BE2C (cell line): Measurements from ENCODE around the gene FPGS.

Experiments used
- DNase-seq: peaks from one replicate; pipeline ENCODE4 v3.0.0-alpha.2; 2020
- H3K27me3 ChIP-seq: fragments of 250-450 bp; sonication (Bioruptor Pico); 2 replicates; pipeline ENCODE4 v1.5.1; 2020; ENCODE audit warnings: mild to moderate bottlenecking
- H3K36me3 ChIP-seq: fragments of 250-450 bp; sonication (Bioruptor Pico); 2 replicates; pipeline ENCODE4 v1.5.1; 2020; ENCODE audit warnings: mild to moderate bottlenecking
- H3K4me1 ChIP-seq: fragments of 250-450 bp; sonication (Bioruptor Pico); 2 replicates; pipeline ENCODE4 v1.5.1; 2020
- H3K4me3 ChIP-seq: 2 replicates; pipeline ENCODE4 v1.5.1; 2011; ENCODE audit warnings: low read depth, low read length
- H3K9me3 ChIP-seq: fragments of 250-450 bp; sonication (Bioruptor Pico); 2 replicates; pipeline ENCODE4 v1.5.1; 2020
- TF ChIP-seq, protein P1 (sequence below): IDR thresholded peaks from 2 replicates; pipeline ENCODE4 v1.5.1; 2012; ENCODE audit warnings: mild to moderate bottlenecking, low read depth, low read length

Gene FPGS

DNA sequence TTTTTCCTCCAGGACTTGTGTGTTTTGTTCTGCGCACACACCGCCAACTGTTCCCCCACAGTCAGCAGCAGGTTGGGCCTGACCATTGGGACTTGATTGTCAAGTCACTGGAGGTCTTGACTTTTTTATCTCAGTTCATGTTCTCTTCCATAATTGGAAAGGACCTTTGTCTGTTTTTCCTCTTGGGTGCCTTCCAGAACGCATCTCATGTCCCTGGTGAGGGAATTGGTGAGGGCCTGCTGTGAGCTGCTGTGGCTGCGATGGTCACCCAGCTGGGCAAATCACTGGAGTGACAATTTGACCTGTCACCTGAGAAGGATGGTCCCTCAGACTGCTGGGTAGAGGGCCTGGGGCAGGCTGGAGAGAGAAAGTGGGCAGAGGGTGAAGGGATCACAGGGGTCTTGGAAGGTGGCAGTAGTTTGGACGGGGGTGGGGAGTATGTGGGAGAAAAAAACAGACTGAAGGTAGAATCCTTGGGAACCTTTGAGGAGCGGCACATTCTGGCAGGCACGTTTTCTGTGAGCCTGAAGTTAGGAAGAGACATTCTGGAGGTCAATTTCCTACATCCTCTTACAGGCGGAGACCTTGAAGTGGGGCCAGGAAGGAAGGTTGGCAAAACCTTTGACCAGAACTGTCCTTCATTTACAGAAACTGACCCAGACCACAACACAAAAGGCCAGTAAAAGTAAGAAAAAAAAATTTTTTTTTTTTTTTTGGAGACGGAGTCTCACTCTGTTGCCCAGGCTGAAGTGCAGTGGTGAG, 12.4 kb upstream of the FPGS start:
- H3K4me3 ChIP-seq, result no peak overlapping the region
- H3K36me3 ChIP-seq, result peaks cover 50% of the 10 kb centered on the region

DNA sequence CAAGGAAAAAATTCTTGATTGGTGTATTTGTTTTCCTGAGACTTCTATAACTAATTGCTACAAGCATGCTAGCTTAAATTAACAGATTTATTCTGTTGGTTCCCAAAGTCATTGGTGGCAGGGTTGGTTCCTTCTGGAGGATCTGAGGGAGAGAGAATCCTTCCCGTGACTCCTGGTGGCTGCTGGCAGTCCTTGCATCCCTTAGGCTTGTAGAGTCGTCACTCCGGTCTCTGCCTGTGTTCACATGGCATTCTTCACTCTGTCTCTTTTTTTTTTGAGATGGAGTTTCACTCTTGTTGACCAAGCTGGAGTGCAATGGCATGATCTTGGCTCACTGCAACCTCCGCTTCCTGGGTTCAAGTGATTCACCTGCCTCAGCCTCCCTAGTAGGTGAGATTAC, 11.6 kb upstream of the FPGS start:
- TF ChIP-seq, protein P1, sequence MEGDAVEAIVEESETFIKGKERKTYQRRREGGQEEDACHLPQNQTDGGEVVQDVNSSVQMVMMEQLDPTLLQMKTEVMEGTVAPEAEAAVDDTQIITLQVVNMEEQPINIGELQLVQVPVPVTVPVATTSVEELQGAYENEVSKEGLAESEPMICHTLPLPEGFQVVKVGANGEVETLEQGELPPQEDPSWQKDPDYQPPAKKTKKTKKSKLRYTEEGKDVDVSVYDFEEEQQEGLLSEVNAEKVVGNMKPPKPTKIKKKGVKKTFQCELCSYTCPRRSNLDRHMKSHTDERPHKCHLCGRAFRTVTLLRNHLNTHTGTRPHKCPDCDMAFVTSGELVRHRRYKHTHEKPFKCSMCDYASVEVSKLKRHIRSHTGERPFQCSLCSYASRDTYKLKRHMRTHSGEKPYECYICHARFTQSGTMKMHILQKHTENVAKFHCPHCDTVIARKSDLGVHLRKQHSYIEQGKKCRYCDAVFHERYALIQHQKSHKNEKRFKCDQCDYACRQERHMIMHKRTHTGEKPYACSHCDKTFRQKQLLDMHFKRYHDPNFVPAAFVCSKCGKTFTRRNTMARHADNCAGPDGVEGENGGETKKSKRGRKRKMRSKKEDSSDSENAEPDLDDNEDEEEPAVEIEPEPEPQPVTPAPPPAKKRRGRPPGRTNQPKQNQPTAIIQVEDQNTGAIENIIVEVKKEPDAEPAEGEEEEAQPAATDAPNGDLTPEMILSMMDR, result no peak
- Histone ChIP-seq H3K36me3 (peaks cover 50% of the 10 kb centered on the region), H3K9me3 (no peaks in the 10 kb centered on the region), H3K4me3 (no peak overlapping the region), H3K4me1 (peaks cover 4% of the 10 kb centered on the region; the same call in 1 of the 2 replicates), H3K27me3 (no peaks in the 10 kb centered on the region)
- DNase-seq, result no peak

More for the DNA sequence above, 12.4 kb upstream of the FPGS start:
- Histone ChIP-seq H3K27me3 (no peaks in the 10 kb centered on the region), H3K4me1 (0 out of 2 replicates have a peak, but pooled peaks cover 4% of the 10 kb centered on the region), H3K9me3 (no peaks in the 10 kb centered on the region)
- no peak for DNase-seq
- TF ChIP-seq, protein P1, result no peak

DNA sequence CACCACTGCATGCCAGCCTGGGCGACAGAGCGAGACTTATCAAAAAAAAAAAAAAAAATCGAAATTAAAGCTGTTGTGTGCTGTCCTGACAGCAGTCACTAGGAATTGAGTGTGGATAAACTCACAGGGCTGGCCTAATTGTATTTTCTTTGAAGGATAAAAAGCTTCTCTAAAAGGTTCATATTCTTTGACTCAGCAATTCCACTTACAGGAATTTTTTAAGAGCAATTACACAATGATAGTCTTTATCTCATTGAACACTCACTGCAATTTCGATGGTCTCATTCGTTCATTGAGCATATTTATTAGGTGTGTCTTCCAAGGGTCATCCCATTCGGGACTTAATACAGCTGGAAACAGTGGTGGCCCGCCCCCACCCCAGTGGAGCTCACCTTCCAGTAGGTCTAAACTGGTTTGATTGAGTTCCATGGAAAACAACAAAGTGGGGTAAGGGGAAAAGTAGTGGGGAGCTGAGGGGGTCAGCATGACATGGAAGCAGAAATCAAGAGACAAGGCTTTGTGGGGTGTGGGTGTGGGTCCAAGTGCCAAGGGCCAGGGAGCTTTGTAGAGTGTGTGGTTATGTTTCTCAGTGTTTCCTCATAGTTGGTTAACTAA, 10.2 kb upstream of the FPGS start:
- Histone ChIP-seq H3K36me3 (peaks cover 43% of the 10 kb centered on the region), H3K27me3 (no peaks in the 10 kb centered on the region), H3K4me1 (no peaks in the 10 kb centered on the region; the same call in 1 of the 2 replicates), H3K9me3 (no peaks in the 10 kb centered on the region), H3K4me3 (no peak overlapping the region)
- TF ChIP-seq, protein P1, result no peak
- no peak for DNase-seq

DNA sequence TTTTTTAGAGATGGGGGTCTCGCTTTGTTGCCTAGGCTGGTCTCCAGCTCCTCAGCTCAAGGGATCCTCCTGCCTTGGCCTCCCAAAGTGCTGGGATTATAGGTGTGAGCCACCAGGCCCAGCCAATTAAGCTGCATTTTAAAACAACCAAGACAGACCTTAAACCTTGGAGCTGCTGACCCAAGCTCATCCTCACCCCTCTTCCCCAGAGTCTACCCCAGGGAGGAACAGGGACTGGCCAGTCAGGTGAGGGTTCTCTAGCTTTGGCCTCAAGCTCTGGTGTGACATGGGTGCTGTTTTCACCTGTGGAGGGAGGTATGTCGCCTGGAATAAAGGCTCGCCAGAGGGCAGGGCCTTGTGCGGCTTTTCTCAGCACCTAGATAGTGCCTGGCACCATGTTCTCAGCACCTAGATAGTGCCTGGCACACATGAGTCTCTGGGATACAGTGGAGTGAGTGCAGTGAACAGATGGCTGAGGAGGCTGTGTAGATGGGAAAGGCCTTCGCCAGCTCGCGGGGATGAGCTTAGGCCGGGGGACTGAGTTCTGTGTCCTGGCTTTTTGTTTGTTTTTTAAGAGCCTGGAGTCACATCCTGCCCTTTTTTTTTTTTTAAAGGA, 9.5 kb upstream of the FPGS start:
- Histone ChIP-seq H3K4me3 (no peak overlapping the region), H3K27me3 (no peaks in the 10 kb centered on the region), H3K4me1 (no peaks in the 10 kb centered on the region; the same call in 1 of the 2 replicates), H3K36me3 (peaks cover 36% of the 10 kb centered on the region), H3K9me3 (no peaks in the 10 kb centered on the region)
- no peak for DNase-seq
- TF ChIP-seq, protein P1, result no peak

DNA sequence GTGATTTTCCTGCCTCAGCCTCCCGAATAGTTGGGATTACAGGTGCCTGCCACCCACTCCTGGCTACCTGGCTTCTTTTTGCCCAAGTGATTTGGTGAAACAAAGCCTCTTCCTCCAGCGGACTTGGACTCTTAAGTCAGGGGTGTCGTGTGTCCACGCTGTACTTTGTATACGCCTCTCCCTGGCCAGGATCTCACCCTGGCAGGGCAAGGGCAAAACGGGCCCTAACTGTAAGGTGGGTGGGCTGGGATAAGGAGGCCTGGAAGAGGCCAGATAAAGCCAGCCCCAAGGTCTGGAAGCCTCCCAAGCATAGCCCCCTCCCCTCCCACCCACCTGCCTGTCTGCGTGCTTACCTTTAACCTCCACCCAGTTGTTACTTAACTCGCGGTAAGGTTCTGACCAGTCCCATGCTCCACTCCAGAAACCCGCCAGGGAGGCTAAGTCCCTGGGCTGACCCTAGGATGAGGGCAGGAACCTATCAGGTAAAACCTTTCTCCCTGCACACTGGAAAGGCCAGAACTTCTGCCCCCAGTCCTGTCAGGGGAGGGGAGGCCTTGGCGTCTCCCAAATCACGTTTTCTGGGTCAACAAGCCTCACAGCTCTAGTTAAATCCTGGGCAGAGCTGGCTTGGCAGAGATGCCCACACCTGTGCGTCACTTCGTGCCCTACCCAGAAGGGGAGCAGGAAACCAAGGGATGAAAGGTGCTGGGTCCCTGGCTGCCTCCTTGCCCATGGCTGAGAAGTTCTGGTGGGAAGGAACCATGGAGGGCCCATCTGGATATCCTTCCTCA, 8.5 kb upstream of the FPGS start:
- no peak for DNase-seq
- Histone ChIP-seq H3K4me1 (no peaks in the 10 kb centered on the region; the same call in 1 of the 2 replicates), H3K36me3 (peaks cover 26% of the 10 kb centered on the region), H3K27me3 (no peaks in the 10 kb centered on the region), H3K4me3 (no peak overlapping the region), H3K9me3 (no peaks in the 10 kb centered on the region)
- TF ChIP-seq, protein P1, result no peak
